ENCODE measurements around the gene KRT75.

KRT75 gene

GRCh38 chr12:52434081-52434733 is at the start of gene KRT75 (continued):
- TF ChIP-seq ZSCAN30 (tag by site-specific recombination; IDR thresholded peaks at IDR 0.05), result no peak
- TF ChIP-seq IKZF3 (tag by site-specific recombination; IDR thresholded peaks at IDR 0.05), result no peak
- TF ChIP-seq MZF1 (tag by site-specific recombination; IDR thresholded peaks at IDR 0.05; ENCODE audit: borderline replicate concordance), result no peak
- no peak for TF ChIP-seq PRDM1 (tag by site-specific recombination; IDR thresholded peaks at IDR 0.05)
- no peak for TF ChIP-seq ZNF501 (tag by site-specific recombination; IDR thresholded peaks at IDR 0.05)
- TF ChIP-seq ZNF580 (tag by site-specific recombination; IDR thresholded peaks at IDR 0.05), result no peak
- no peak for TF ChIP-seq CTCF (tag by site-specific recombination; IDR thresholded peaks at IDR 0.05)
- TF ChIP-seq YY2 (tag by site-specific recombination; IDR thresholded peaks at IDR 0.05), result no peak
- TF ChIP-seq ZNF239 (tag by site-specific recombination; IDR thresholded peaks at IDR 0.05), result no peak
- TF ChIP-seq ZNF843 (tag by site-specific recombination; IDR thresholded peaks at IDR 0.05), result peak; percentile 58; the same call in 1 of the 2 replicates
- TF ChIP-seq ZNF174 (tag by site-specific recombination; IDR thresholded peaks at IDR 0.05), result no peak
- TF ChIP-seq INSM2 (tag by site-specific recombination; IDR thresholded peaks at IDR 0.05), result peak; percentile 89
- TF ChIP-seq KLF16 (tag by site-specific recombination; IDR thresholded peaks at IDR 0.05), result no peak; the same call in 1 of the 2 replicates
- peak; percentile 68 for TF ChIP-seq ZBTB20 (tag by site-specific recombination; IDR thresholded peaks at IDR 0.05)
- TF ChIP-seq ZBTB48 (tag by site-specific recombination; IDR thresholded peaks at IDR 0.05), result peak; percentile 71
- no peak for TF ChIP-seq ZNF18 (tag by site-specific recombination; IDR thresholded peaks at IDR 0.05)
- no peak for TF ChIP-seq EGR2 (tag by site-specific recombination; IDR thresholded peaks at IDR 0.05; ENCODE audit: low read depth)
- TF ChIP-seq ZNF140 (tag by site-specific recombination; IDR thresholded peaks at IDR 0.05), result no peak
- TF ChIP-seq ZNF768 (tag by site-specific recombination; IDR thresholded peaks at IDR 0.05), result no peak
- TF ChIP-seq ZNF692 (tag by site-specific recombination; IDR thresholded peaks at IDR 0.05), result peak; percentile 88
- no peak for TF ChIP-seq ZNF324 (tag by site-specific recombination; IDR thresholded peaks at IDR 0.05)
- no peak for TF ChIP-seq ZNF26 (tag by site-specific recombination; IDR thresholded peaks at IDR 0.05)
- no peak for TF ChIP-seq ZNF626 (tag by site-specific recombination; IDR thresholded peaks at IDR 0.05)
- TF ChIP-seq ZNF114 (tag by site-specific recombination; IDR thresholded peaks at IDR 0.05), result no peak
- no peak for TF ChIP-seq KLF10 (tag by site-specific recombination; IDR thresholded peaks at IDR 0.05)
- no peak for TF ChIP-seq ZFP69B (tag by site-specific recombination; IDR thresholded peaks at IDR 0.05)
- TF ChIP-seq ZNF121 (tag by site-specific recombination; IDR thresholded peaks at IDR 0.05), result no peak
- no peak for TF ChIP-seq ZNF529 (tag by site-specific recombination; IDR thresholded peaks at IDR 0.05; ENCODE audit: insufficient replicate concordance)
- TF ChIP-seq PRDM6 (tag by site-specific recombination; IDR thresholded peaks at IDR 0.05), result no peak
- TF ChIP-seq ZNF76 (tag by site-specific recombination; IDR thresholded peaks at IDR 0.05; ENCODE audit: borderline replicate concordance, low read depth), result peak; percentile 18; the same call in 1 of the 2 replicates
- TF ChIP-seq ZNF558 (tag by site-specific recombination; IDR thresholded peaks at IDR 0.05), result peak; percentile 59; the same call in 1 of the 2 replicates

Measured in HEK293 (cell line).